ENCODE measurements around the gene CEP131.

DNA sequence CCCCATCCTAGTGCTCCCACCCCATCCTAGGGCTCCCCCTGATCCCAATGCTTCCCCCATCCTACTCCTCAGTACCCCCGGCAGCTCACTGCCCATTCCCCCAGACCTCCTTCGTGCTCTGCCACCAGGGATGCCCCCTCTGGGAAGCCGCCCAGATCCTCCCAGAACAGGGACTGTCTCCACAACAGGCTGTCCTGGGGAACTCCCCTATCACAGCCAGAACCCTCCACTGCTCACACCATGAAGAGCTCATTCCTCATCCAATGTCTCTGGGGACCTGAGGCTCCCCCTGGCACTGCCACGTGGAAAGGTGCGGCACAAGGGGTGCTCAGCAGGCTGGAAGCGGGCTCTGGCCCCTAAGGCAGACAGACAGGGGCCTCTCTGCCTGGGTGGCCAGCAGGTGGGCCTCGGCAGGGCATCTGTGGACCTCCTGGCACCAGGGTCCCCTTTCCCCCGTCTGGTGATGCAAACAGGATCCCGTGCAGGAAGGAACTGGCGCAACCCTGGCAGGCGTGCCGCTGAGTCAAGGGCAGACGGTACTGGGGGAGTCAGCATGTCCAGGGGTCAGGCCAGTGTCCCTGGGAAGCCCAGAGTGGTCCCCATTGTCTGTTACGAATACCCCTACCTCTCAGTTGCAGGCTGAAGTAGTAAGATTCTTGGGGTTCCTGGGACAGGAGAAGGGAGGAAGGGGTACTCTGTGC lies 72.2 kb downstream of the CEP131 start:
- TF ChIP-seq POLR2A (IDR thresholded peaks at IDR 0.05; ENCODE audit: low read depth, low read length) (no peak), POLR2AphosphoS5 (IDR thresholded peaks at IDR 0.05; ENCODE audit: insufficient read depth, low read depth, low read length) (no peak)
- TF ChIP-seq, protein P1, sequence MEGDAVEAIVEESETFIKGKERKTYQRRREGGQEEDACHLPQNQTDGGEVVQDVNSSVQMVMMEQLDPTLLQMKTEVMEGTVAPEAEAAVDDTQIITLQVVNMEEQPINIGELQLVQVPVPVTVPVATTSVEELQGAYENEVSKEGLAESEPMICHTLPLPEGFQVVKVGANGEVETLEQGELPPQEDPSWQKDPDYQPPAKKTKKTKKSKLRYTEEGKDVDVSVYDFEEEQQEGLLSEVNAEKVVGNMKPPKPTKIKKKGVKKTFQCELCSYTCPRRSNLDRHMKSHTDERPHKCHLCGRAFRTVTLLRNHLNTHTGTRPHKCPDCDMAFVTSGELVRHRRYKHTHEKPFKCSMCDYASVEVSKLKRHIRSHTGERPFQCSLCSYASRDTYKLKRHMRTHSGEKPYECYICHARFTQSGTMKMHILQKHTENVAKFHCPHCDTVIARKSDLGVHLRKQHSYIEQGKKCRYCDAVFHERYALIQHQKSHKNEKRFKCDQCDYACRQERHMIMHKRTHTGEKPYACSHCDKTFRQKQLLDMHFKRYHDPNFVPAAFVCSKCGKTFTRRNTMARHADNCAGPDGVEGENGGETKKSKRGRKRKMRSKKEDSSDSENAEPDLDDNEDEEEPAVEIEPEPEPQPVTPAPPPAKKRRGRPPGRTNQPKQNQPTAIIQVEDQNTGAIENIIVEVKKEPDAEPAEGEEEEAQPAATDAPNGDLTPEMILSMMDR (IDR thresholded peaks at IDR 0.05; ENCODE audit: extremely low read depth in 1 of 2, insufficient read depth in 1 of 2, low read depth in 1 of 2, low read length in 2 of 2) = no peak
